GM15510 (cell line): ENCODE measurements around the gene MTTP.

ENCODE experiments used
- POLR2A ChIP-seq: IDR thresholded peaks from 3 replicates; pipeline ENCODE4 v1.6.1; 2011; ENCODE audit warnings: borderline replicate concordance; ENCODE audit not compliant: insufficient read length; ENCODE audit errors: extremely low read depth

Gene MTTP

DNA sequence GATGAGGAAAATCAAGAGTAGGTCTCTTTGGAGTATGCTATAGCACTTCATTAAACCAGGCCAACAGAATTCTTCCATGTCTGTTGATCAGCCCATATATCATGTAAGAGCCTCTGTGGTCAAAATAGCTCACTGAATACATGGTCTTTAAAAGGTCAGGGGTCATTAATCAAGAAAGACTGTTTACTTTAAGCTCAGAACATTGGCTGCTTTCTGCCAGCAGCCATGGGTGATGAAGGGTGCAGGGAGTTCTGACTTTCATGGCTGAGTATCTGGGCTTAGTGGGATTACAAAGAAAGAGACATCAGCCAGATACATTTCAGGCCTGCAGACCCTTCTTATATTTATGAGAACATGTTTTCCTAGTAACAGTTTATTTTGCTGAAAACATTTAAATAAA is 90.1 kb downstream of the MTTP start:
- no peak for TF ChIP-seq POLR2A

GRCh38 chr4:99665983-99666382 is 91.4 kb downstream of the MTTP start:
- TF ChIP-seq POLR2A = no peak

- no peak for TF ChIP-seq POLR2A
Observed at GRCh38 chr4:99668472-99668871, 93.8 kb downstream of the MTTP start.

DNA sequence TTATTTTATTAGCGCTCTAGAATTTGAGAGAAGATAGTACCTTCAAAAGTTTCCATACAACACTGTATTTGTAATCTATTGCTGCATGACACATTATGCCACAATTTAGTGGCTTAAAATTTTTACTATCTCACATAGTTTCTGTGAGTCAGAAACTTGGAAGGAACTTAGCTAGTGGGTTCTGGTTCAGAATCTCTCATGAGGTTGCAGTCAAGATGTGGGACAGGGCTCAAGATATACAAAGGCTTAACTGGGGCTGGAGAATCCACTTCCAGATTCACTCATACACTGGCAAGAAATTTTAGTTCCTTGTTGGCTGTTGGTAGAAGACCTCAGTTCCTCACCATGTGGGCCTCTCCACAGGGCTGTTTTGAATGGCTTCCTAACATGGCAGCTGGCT is 94.5 kb downstream of the MTTP start:
- TF ChIP-seq POLR2A = no peak

DNA sequence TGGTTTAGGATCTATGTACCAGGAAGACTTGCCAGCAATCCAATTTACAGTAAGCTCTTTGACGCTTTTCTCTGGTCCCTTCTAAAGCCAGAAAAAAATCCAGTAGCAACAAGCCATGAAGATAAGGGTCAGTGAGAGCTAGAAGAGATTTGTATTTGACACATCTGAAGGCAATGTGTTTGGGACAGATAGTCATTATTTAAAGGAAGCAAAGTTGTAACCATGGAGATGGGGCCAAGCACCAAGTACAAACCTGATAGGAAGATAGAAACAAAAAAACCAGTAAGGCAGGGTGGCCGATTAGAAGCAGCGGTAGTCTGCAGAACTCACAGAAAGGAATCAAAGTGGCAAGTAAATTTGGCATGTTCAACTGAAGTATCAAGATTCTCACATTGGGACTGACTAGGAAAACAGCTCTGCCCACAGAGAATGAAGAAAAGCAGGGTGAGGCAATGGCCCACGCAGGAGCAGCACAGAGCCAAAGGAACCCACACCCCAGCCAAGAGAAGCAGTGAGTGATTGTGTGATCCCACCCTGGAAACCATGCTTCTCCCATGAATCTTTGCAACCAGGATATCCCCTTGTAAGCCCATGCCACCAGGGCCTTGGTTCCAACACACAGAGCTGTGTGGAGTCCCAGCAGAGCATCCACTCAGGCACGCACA is 95.9 kb downstream of the MTTP start:
- no peak for TF ChIP-seq POLR2A
